NB4 (cell line): ENCODE results near the gene STKLD1.

Source experiments
- CTCF ChIP-seq: IDR thresholded peaks from one replicate; pipeline ENCODE4 v1.5.1; 2012; ENCODE audit warnings: low read depth, low read length
- MYC ChIP-seq: IDR thresholded peaks from 2 replicates; pipeline ENCODE4 v1.6.1; 2011; ENCODE audit warnings: low read depth, low read length
- POLR2A ChIP-seq: IDR thresholded peaks from 2 replicates; pipeline ENCODE4 v1.6.1; 2011; ENCODE audit warnings: mild to moderate bottlenecking; ENCODE audit not compliant: insufficient read length; ENCODE audit errors: extremely low read depth
- TF ChIP-seq, protein P1 (sequence below): IDR thresholded peaks from 2 replicates; pipeline ENCODE4 v1.6.1; 2011; ENCODE audit warnings: low read depth, low read length

DNA sequence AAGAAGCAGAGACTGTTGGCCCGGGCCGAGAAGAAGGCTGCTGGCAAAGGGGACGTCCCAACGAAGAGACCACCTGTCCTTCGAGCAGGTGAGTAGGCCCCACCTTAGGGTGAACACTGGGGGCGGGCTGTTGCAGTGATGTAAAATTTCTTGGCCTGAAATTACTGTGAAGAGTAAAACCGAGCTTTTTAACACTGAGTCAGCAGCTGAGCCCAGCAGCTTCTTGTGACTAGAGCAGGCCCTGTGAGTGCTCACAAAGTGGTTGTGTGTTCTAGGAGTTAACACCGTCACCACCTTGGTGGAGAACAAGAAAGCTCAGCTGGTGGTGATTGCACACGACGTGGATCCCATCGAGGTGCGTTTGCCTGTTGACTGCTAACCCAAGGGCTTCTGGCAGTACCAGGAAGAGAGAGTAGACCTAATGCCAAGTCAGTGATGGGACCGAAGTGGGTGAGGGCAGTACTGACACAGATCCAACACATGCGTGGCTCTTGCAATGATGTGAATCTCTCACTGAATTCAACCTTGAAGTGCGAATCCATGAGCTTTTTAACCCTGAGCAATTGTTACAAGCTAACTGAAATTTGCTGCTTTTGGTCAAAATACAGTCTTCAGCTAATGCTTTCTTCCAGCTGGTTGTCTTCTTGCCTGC lies 26.1 kb upstream of the STKLD1 start:
- no peak for TF ChIP-seq CTCF
- TF ChIP-seq POLR2A: no peak
- TF ChIP-seq MYC: no peak
- TF ChIP-seq, protein P1, sequence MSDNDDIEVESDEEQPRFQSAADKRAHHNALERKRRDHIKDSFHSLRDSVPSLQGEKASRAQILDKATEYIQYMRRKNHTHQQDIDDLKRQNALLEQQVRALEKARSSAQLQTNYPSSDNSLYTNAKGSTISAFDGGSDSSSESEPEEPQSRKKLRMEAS: no peak
